ENCODE measurements around the gene TRUB1.

Gene TRUB1

GRCh38 chr10:115003396-115003795 is 65.4 kb downstream of the TRUB1 start:
- TF ChIP-seq CTCF (IDR thresholded peaks at IDR 0.05; ENCODE audit: borderline replicate concordance, insufficient read depth, low read depth, low read length), result no peak
- H3K4me3 ChIP-seq (ENCODE audit: low read depth, low read length), result no peak overlapping the region

- TF ChIP-seq CTCF (IDR thresholded peaks at IDR 0.05; ENCODE audit: borderline replicate concordance, insufficient read depth, low read depth, low read length), result no peak
- no peak overlapping the region for H3K4me3 ChIP-seq (ENCODE audit: low read depth, low read length)
Observed at GRCh38 chr10:115004236-115004862, 66.4 kb downstream of the TRUB1 start.

- no peak for TF ChIP-seq CTCF (IDR thresholded peaks at IDR 0.05; ENCODE audit: borderline replicate concordance, insufficient read depth, low read depth, low read length)
- no peak overlapping the region for H3K4me3 ChIP-seq (ENCODE audit: low read depth, low read length)
Observed at GRCh38 chr10:115005771-115006170, 67.8 kb downstream of the TRUB1 start.

GRCh38 chr10:115018185-115018931 is 80.4 kb downstream of the TRUB1 start:
- no peak overlapping the region for H3K4me3 ChIP-seq (ENCODE audit: low read depth, low read length)
- no peak for TF ChIP-seq CTCF (IDR thresholded peaks at IDR 0.05; ENCODE audit: borderline replicate concordance, insufficient read depth, low read depth, low read length)

- no peak overlapping the region for H3K4me3 ChIP-seq (ENCODE audit: low read depth, low read length)
- no peak for TF ChIP-seq CTCF (IDR thresholded peaks at IDR 0.05; ENCODE audit: borderline replicate concordance, insufficient read depth, low read depth, low read length)
Observed at GRCh38 chr10:115020449-115020848, 82.5 kb downstream of the TRUB1 start.

- no peak overlapping the region for H3K4me3 ChIP-seq (ENCODE audit: low read depth, low read length)
- no peak for TF ChIP-seq CTCF (IDR thresholded peaks at IDR 0.05; ENCODE audit: borderline replicate concordance, insufficient read depth, low read depth, low read length)
Observed at GRCh38 chr10:115022733-115023132, 84.7 kb downstream of the TRUB1 start.

- no peak for TF ChIP-seq CTCF (IDR thresholded peaks at IDR 0.05; ENCODE audit: borderline replicate concordance, insufficient read depth, low read depth, low read length)
- no peak overlapping the region for H3K4me3 ChIP-seq (ENCODE audit: low read depth, low read length)
Observed at GRCh38 chr10:115023715-115024114, 85.7 kb downstream of the TRUB1 start.

All from GM12875 (cell line).